GM18951 (cell line): ENCODE data around the gene ACKR3.

Experiments used
- POLR2A ChIP-seq: IDR thresholded peaks from 4 replicates; pipeline ENCODE4 v1.6.1; 2011; ENCODE audit warnings: mild to moderate bottlenecking; ENCODE audit not compliant: insufficient read length, insufficient read depth; ENCODE audit errors: extremely low read depth
- in situ Hi-C: fragments of 300-500 bp; cut with MboI; formaldehyde crosslinking; loops from one replicate; pipeline ENCODE4 v1.12.0; 2022; ENCODE audit warnings: low sequenced_read_pairs, mixed read lengths, inconsistent platforms; ENCODE audit not compliant: unreplicated experiment

The ACKR3 gene

DNA sequence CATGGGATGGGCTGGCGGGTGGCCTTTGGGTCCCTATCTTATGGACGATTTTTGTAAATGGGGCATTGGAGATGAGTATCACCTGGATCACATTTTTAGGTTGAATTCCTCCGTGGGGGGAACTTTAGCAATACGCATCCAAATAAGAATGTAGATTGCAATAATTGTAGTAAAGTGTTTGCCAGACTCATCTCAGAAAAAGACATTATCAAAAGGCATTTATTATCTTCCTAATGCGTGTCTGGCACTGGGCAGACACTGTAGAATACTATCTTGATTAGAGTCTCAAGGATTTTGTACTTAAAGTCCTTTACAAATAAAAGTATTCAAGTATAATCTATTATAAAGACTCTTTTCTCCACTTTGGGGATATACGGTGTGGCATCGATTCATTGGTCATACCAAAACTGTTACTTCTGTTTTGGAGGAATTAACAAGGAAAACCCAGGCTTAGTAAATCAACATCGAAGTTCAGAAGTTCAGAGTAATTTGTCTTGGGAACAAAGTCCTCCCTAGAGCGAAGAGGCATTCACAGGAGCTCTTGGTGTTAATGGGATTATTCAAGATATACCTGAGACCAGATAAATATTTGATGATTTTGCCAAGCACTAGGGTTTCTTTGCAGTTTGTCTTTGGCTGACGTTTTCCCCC is 578 bp upstream of the ACKR3 start:
- no peak for TF ChIP-seq POLR2A
- in situ Hi-C loops = no loop called here

DNA sequence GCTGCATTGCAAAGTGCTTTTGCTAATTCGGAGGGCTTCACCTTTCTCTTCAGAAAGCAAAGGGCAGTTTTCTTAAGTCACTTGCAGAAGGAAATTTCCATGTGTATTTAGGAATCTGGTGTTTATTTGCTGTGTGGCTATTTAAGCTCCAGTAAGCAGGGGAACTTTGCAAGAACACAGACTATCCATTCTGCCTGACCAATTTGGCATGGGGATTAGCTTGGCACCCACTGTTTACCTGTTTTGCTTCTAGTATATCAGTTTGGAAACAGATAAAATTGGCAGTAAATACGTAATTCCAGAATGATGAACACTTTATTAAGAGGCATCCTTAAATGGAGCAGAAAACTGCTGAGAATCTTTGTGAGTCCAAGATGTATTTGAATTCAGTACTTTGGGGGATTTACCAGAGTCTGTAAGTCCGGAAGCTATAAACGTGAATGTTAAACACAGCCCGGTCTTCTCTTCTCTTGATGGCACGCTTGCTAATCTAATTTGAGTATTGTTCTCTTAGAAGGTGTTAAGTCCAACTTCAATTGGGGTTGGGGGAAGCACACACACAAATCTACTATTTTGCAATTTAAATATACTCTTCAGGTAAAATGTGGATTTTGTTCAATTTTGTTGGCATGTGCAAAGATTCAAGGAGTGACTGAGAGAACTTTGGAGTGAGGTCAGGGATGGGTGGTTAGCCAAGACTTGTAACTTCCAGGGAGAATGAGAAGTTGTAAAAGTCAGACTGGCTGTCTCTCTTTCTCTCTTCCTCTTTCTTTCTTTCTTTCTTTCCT is 650 bp downstream of the ACKR3 start:
- in situ Hi-C loops = no loop called here
- no peak for TF ChIP-seq POLR2A

- TF ChIP-seq POLR2A = no peak
- in situ Hi-C loops = no loop called here
Measured at GRCh38 chr2:236571145-236571544, 1.5 kb downstream of the ACKR3 start.

DNA sequence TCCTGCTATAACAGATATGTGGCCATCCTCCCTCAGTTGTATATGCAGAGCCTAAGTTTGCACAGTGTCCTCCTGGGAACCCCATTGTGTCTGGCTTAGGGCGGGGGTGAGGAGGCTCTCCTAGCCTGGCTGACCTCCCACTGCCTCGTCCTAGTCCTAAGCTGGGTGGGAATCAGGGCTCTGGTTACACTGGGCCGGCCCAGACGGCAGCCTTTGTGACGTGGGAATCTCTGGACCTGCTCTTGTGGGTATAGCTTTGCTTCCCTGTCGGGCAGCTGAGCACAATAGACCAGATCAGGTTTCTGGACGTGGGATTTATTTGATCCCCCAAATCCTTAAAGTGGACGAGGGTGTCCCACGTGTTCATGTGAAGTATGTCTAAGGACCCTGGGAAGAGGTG is 2.9 kb downstream of the ACKR3 start:
- no peak for TF ChIP-seq POLR2A
- in situ Hi-C loops = no loop called here

- in situ Hi-C loops = no loop called here
- no peak for TF ChIP-seq POLR2A
Measured at GRCh38 chr2:236573066-236573929, 3.7 kb downstream of the ACKR3 start.

- in situ Hi-C loops = no loop called here
Measured at GRCh38 chr2:236574000-236574399, 4.4 kb downstream of the ACKR3 start.

GRCh38 chr2:236574424-236575145 is 5.0 kb downstream of the ACKR3 start:
- no peak for TF ChIP-seq POLR2A
- in situ Hi-C loops = loop anchor here (25.0 kb wide), 1 partner anchor 212 kb away; no protein-coding TSS in a partner anchor

More at GRCh38 chr2:236574000-236574399, 4.4 kb downstream of the ACKR3 start:
- TF ChIP-seq POLR2A = no peak

DNA sequence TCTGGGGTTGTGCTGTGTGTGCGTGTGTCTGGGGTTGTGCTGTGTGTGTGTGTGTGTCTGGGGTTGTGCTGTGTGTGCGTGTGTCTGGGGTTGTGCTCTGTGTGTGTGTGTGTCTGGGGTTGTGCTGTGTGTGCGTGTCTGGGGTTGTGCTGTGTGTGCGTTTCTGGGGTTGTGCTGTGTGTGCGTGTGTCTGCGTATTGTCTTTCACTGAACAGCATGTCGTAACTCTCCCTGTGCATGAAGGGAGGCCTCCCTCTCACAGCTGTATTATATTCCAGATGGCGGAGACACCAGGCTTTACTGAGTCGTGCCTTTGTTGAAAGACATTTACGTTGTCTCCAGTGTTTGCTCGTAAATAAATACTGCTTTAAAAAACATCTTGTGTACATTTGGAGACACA is 5.9 kb downstream of the ACKR3 start:
- in situ Hi-C loops = loop anchor here (25.0 kb wide), 1 partner anchor 213 kb away; no protein-coding TSS in a partner anchor
- no peak for TF ChIP-seq POLR2A

- no peak for TF ChIP-seq POLR2A
- in situ Hi-C loops = loop anchor here (25.0 kb wide), 1 partner anchor 214 kb away; no protein-coding TSS in a partner anchor
Measured at GRCh38 chr2:236576087-236576486, 6.5 kb downstream of the ACKR3 start.

DNA sequence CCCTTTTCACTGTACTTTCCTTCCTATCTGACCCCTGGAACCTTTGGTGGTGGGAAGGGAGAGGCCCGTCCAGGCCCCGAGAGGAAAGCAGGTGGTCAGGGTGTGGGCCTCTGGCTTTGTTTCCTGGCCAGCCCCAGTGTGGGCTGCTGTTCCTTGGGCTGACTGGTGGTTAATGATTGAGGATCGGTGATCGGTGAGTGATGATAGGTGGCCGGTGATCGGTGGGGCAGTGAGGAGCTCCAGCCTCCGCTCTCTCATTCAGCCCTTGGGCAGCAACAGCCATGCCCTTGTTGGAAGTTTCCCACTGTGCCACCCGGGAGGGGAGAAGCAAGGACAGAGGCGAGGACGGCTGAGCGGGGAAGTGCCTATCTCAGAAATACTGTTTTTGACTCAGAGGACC is 7.3 kb downstream of the ACKR3 start:
- TF ChIP-seq POLR2A = no peak
- in situ Hi-C loops = loop anchor here (25.0 kb wide), 1 partner anchor 215 kb away; no protein-coding TSS in a partner anchor

- no peak for TF ChIP-seq POLR2A
- in situ Hi-C loops = loop anchor here (25.0 kb wide), 1 partner anchor 215 kb away; no protein-coding TSS in a partner anchor
Measured at GRCh38 chr2:236577481-236578410, 8.1 kb downstream of the ACKR3 start.
